ENCODE measurements around the gene SLC24A1.
A peak's percentile ranks its signal among the peaks of the same experiment; 100 is the strongest.

The SLC24A1 gene

DNA sequence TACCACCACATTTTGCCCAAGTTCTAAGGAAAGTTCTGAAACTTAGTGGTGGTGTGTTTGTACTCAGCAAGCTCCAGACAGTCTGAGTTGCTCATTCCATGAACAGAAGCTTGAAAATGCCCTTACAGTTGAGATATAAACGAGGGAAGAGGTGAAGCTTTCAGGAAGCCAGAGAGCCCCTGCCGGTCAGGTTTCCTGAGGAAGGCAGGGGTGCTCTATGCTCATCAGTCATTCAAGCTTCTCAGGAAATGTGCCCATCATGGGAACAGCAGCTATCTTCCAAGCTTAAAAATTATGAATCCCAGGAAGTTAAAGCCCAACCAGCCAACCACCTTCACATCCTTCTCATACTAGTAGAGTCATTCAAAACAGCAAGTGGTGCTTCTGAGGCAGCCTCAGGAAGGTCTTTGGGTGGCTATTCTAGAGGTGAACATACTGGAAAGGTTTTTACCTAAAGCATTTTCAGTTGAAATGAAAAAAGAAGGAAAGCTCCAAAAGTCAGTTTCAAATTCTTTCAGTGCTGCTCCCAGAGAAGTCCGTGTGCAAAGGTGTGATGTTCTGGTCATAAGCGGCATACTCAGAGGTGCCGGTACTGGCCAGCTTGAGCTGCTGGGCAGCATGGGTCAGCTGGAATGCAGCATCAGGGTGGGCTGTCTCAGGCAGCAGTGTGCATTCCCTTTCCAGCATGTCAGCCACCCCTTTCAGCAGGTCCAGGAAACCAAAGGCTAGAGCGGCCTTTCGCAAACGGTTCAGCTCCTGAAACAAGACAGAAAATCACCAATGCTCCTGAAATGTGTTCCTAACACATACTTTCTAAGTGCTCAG, 42.6 kb upstream of the SLC24A1 start:
- Histone ChIP-seq H3K27me3 (ENCODE audit: control insufficient read depth in 3 of 3, insufficient read depth in 3 of 3, low read depth in 1 of 3, low read length in 3 of 3) (no peaks in the 10 kb centered on the region), H3K4me1 (ENCODE audit: control insufficient read depth in 2 of 2, insufficient read depth in 1 of 2, low read depth in 1 of 2, low read length in 2 of 2) (peaks cover 2 to 27% of the 10 kb centered on the region in 2 donors), H3K36me3 (replicated peaks in 1 of 2; ENCODE audit: control insufficient read depth in 2 of 2, insufficient read depth in 2 of 2, low read length in 2 of 2) (peaks cover 20 to 89% of the 10 kb centered on the region in 2 donors), H2BK5ac (ENCODE audit: low read length) (no peak overlapping the region), H4K91ac (ENCODE audit: low read depth, low read length, poor library complexity) (no peak overlapping the region), H2BK12ac (ENCODE audit: low read length) (no peak overlapping the region), H3K23ac (ENCODE audit: low read depth, low read length, poor library complexity) (no peak overlapping the region), H3K14ac (ENCODE audit: low read length) (no peak overlapping the region), H2BK120ac (ENCODE audit: low read depth, low read length) (no peak overlapping the region), H2AFZ (ENCODE audit: low read length) (no peak overlapping the region), H2BK15ac (ENCODE audit: low read length) (no peak overlapping the region), H3K4me2 (ENCODE audit: insufficient read depth, low read length, poor library complexity, severe bottlenecking) (no peak overlapping the region), H3K18ac (ENCODE audit: low read length) (no peak overlapping the region), H3K9me3 (replicated peaks in 1 of 2; ENCODE audit: control insufficient read depth in 2 of 2, insufficient read depth in 1 of 2, low read depth in 1 of 2, low read length in 2 of 2) (no peaks in the 10 kb centered on the region), H3K4ac (ENCODE audit: low read length) (no peak overlapping the region), H3K4me3 (ENCODE audit: low read length in 2 of 2) (no peak overlapping the region), H3K27ac (replicated peaks; ENCODE audit: low read length) (peak overlapping the region; percentile 26), H4K8ac (ENCODE audit: low read depth, low read length) (no peak overlapping the region), H3K9ac (ENCODE audit: low read depth, low read length, poor library complexity) (no peak overlapping the region), H3K79me1 (ENCODE audit: low read depth, low read length) (no peaks in the 10 kb centered on the region), H2AK5ac (ENCODE audit: low read depth, low read length) (no peak overlapping the region)
- no peak for DNase-seq (ENCODE audit: low spot score)
- no CpG with 5 or more reads among the region's 8 CpGs for whole genome bisulfite sequencing, 2 donors (ENCODE audit: extremely low coverage in 2 of 2, insufficient read length in 2 of 2, insufficient replicate concordance in 1 of 2)

GRCh38 chr15:65579762-65580161, 42.0 kb upstream of the SLC24A1 start:
- no peak overlapping the region for H2BK12ac ChIP-seq (ENCODE audit: low read length)
- H4K8ac ChIP-seq (ENCODE audit: low read depth, low read length), result no peak overlapping the region
- H3K4me2 ChIP-seq (ENCODE audit: insufficient read depth, low read length, poor library complexity, severe bottlenecking), result no peak overlapping the region
- no peak overlapping the region for H4K91ac ChIP-seq (ENCODE audit: low read depth, low read length, poor library complexity)
- H3K23ac ChIP-seq (ENCODE audit: low read depth, low read length, poor library complexity), result no peak overlapping the region
- no peak for DNase-seq (ENCODE audit: low spot score)
- no peak overlapping the region for H2AK5ac ChIP-seq (ENCODE audit: low read depth, low read length)
- H2BK15ac ChIP-seq (ENCODE audit: low read length), result no peak overlapping the region
- H3K27ac ChIP-seq (replicated peaks; ENCODE audit: low read length), result no peak overlapping the region
- H3K27me3 ChIP-seq (ENCODE audit: control insufficient read depth in 3 of 3, insufficient read depth in 3 of 3, low read depth in 1 of 3, low read length in 3 of 3), result no peaks in the 10 kb centered on the region
- no peaks in the 10 kb centered on the region for H3K9me3 ChIP-seq (replicated peaks in 1 of 2; ENCODE audit: control insufficient read depth in 2 of 2, insufficient read depth in 1 of 2, low read depth in 1 of 2, low read length in 2 of 2)
- H3K4me3 ChIP-seq (ENCODE audit: low read length in 2 of 2), result no peak overlapping the region
- WGBS, 2 donors (ENCODE audit: extremely low coverage in 2 of 2, insufficient read length in 2 of 2, insufficient replicate concordance in 1 of 2), result no CpG with 5 or more reads among the region's 3 CpGs
- no peak overlapping the region for H3K4ac ChIP-seq (ENCODE audit: low read length)
- no peaks in the 10 kb centered on the region for H3K79me1 ChIP-seq (ENCODE audit: low read depth, low read length)
- H3K36me3 ChIP-seq (replicated peaks in 1 of 2; ENCODE audit: control insufficient read depth in 2 of 2, insufficient read depth in 2 of 2, low read length in 2 of 2), result peaks cover 16 to 89% of the 10 kb centered on the region in 2 donors
- no peak overlapping the region for H2BK5ac ChIP-seq (ENCODE audit: low read length)
- H2AFZ ChIP-seq (ENCODE audit: low read length), result no peak overlapping the region
- no peak overlapping the region for H2BK120ac ChIP-seq (ENCODE audit: low read depth, low read length)
- no peak overlapping the region for H3K9ac ChIP-seq (ENCODE audit: low read depth, low read length, poor library complexity)
- no peak overlapping the region for H3K18ac ChIP-seq (ENCODE audit: low read length)
- H3K4me1 ChIP-seq (ENCODE audit: control insufficient read depth in 2 of 2, insufficient read depth in 1 of 2, low read depth in 1 of 2, low read length in 2 of 2), result peaks cover 2 to 34% of the 10 kb centered on the region in 2 donors
- no peak overlapping the region for H3K14ac ChIP-seq (ENCODE audit: low read length)

- Histone ChIP-seq H3K23ac (ENCODE audit: low read depth, low read length, poor library complexity) (no peak overlapping the region), H2AK5ac (ENCODE audit: low read depth, low read length) (no peak overlapping the region), H2AFZ (ENCODE audit: low read length) (no peak overlapping the region), H3K27me3 (ENCODE audit: control insufficient read depth in 3 of 3, insufficient read depth in 3 of 3, low read depth in 1 of 3, low read length in 3 of 3) (no peaks in the 10 kb centered on the region), H2BK15ac (ENCODE audit: low read length) (no peak overlapping the region), H4K91ac (ENCODE audit: low read depth, low read length, poor library complexity) (no peak overlapping the region), H3K4me3 (ENCODE audit: low read length in 2 of 2) (no peak overlapping the region), H3K9me3 (replicated peaks in 1 of 2; ENCODE audit: control insufficient read depth in 2 of 2, insufficient read depth in 1 of 2, low read depth in 1 of 2, low read length in 2 of 2) (no peaks in the 10 kb centered on the region), H3K4ac (ENCODE audit: low read length) (no peak overlapping the region), H3K36me3 (replicated peaks in 1 of 2; ENCODE audit: control insufficient read depth in 2 of 2, insufficient read depth in 2 of 2, low read length in 2 of 2) (peaks cover 16 to 89% of the 10 kb centered on the region in 2 donors), H3K18ac (ENCODE audit: low read length) (no peak overlapping the region), H3K14ac (ENCODE audit: low read length) (no peak overlapping the region), H2BK120ac (ENCODE audit: low read depth, low read length) (no peak overlapping the region), H3K79me1 (ENCODE audit: low read depth, low read length) (no peaks in the 10 kb centered on the region), H4K8ac (ENCODE audit: low read depth, low read length) (no peak overlapping the region), H2BK5ac (ENCODE audit: low read length) (no peak overlapping the region), H2BK12ac (ENCODE audit: low read length) (no peak overlapping the region), H3K9ac (ENCODE audit: low read depth, low read length, poor library complexity) (no peak overlapping the region), H3K4me1 (ENCODE audit: control insufficient read depth in 2 of 2, insufficient read depth in 1 of 2, low read depth in 1 of 2, low read length in 2 of 2) (peaks cover 2 to 39% of the 10 kb centered on the region in 2 donors), H3K4me2 (ENCODE audit: insufficient read depth, low read length, poor library complexity, severe bottlenecking) (no peak overlapping the region), H3K27ac (replicated peaks; ENCODE audit: low read length) (no peak overlapping the region)
- DNase-seq (ENCODE audit: low spot score), result no peak
These were observed 41.5 kb upstream of the SLC24A1 start for GRCh38 chr15:65580287-65580686.

DNA sequence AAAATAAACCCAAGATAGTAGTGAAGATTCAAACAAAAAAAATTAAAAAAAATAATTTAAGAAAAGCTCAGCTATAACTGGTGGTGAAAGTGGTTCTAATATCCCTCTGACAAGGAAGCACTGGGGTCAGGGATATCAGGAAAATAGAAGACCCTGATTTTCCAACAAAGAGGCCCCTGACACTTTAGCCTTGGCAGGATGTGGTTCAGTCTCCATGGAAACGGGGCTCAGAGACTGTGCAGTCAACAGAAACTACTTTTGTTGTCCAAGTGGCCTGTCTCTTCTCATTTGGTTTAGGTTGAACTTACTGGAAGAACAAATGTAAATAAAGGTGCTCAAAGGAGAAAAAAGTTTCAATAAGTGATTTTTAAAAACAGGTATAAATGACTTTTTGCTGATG, 38.0 kb upstream of the SLC24A1 start:
- H2AFZ ChIP-seq (ENCODE audit: low read length), result no peak overlapping the region
- H3K79me1 ChIP-seq (ENCODE audit: low read depth, low read length), result no peaks in the 10 kb centered on the region
- H2BK15ac ChIP-seq (ENCODE audit: low read length), result no peak overlapping the region
- H2BK120ac ChIP-seq (ENCODE audit: low read depth, low read length), result no peak overlapping the region
- no peak overlapping the region for H3K4me3 ChIP-seq (ENCODE audit: low read length in 2 of 2)
- no peak overlapping the region for H3K4me2 ChIP-seq (ENCODE audit: insufficient read depth, low read length, poor library complexity, severe bottlenecking)
- no peak overlapping the region for H3K14ac ChIP-seq (ENCODE audit: low read length)
- H3K36me3 ChIP-seq (replicated peaks in 1 of 2; ENCODE audit: control insufficient read depth in 2 of 2, insufficient read depth in 2 of 2, low read length in 2 of 2), result peaks cover 14 to 89% of the 10 kb centered on the region in 2 donors
- peaks cover 0 to 4% of the 10 kb centered on the region in 2 donors for H3K9me3 ChIP-seq (replicated peaks in 1 of 2; ENCODE audit: control insufficient read depth in 2 of 2, insufficient read depth in 1 of 2, low read depth in 1 of 2, low read length in 2 of 2)
- H3K23ac ChIP-seq (ENCODE audit: low read depth, low read length, poor library complexity), result no peak overlapping the region
- WGBS, 2 donors (ENCODE audit: extremely low coverage in 2 of 2, insufficient read length in 2 of 2, insufficient replicate concordance in 1 of 2), result no CpG with 5 or more reads among the region's 1 CpG
- H3K4ac ChIP-seq (ENCODE audit: low read length), result no peak overlapping the region
- H4K8ac ChIP-seq (ENCODE audit: low read depth, low read length), result no peak overlapping the region
- H3K27ac ChIP-seq (replicated peaks; ENCODE audit: low read length), result no peak overlapping the region
- H3K18ac ChIP-seq (ENCODE audit: low read length), result no peak overlapping the region
- DNase-seq (ENCODE audit: low spot score), result peak; percentile 5
- peaks cover 2 to 58% of the 10 kb centered on the region in 2 donors for H3K4me1 ChIP-seq (ENCODE audit: control insufficient read depth in 2 of 2, insufficient read depth in 1 of 2, low read depth in 1 of 2, low read length in 2 of 2)
- H4K91ac ChIP-seq (ENCODE audit: low read depth, low read length, poor library complexity), result no peak overlapping the region
- no peak overlapping the region for H2BK5ac ChIP-seq (ENCODE audit: low read length)
- no peak overlapping the region for H2BK12ac ChIP-seq (ENCODE audit: low read length)
- no peak overlapping the region for H3K9ac ChIP-seq (ENCODE audit: low read depth, low read length, poor library complexity)
- no peaks in the 10 kb centered on the region for H3K27me3 ChIP-seq (ENCODE audit: control insufficient read depth in 3 of 3, insufficient read depth in 3 of 3, low read depth in 1 of 3, low read length in 3 of 3)
- no peak overlapping the region for H2AK5ac ChIP-seq (ENCODE audit: low read depth, low read length)

All from neuronal stem cell (in vitro differentiated cells).